Gastrocnemius medialis (tissue), 4 donors: ENCODE results near the gene RUNX1. TPM values are rescaled to one million over a fixed set of nuclear protein-coding genes. Genes with fewer than 3 reads are reported as not detected.

Experiments
- ATAC-seq, 2 donors: fragments of 150-250 bp; one replicate each; pipeline ENCODE4 v1.9.1; 2016
- DNase-seq, 2 donors: peaks; one replicate each; pipeline ENCODE4 v3.0.0-alpha.2; 2019
- H3K27ac ChIP-seq, 4 donors: fragments of 200-600 bp; sonication (generic); 1 replicate in 1 of 4; 2 replicates in 3 of 4; pipeline ENCODE4 v1.5.1; 2016 to 2018; ENCODE audit warnings: mild to moderate bottlenecking in 2 of 4, moderate library complexity in 1 of 4
- H3K27me3 ChIP-seq, 3 donors: fragments of 200-600 bp; sonication (generic) in 2 of 3; 1 replicate in 1 of 3; 2 replicates in 2 of 3; pipeline versions ENCODE4 v1.5.1 to v1.6.0; 2016 to 2019; ENCODE audit warnings: mild to moderate bottlenecking in 1 of 3, moderate library complexity in 1 of 3
- H3K36me3 ChIP-seq, 2 donors: fragments of 200-600 bp; sonication (generic) in 1 of 2; one replicate each; pipeline ENCODE4 v1.5.1; 2017 to 2018
- H3K4me1 ChIP-seq, 2 donors: fragments of 200-600 bp; sonication (generic) in 1 of 2; one replicate each; pipeline ENCODE4 v1.5.1; 2016 to 2017; ENCODE audit warnings: mild to moderate bottlenecking in 2 of 2
- H3K4me3 ChIP-seq, 4 donors: fragments of 200-600 bp; sonication (generic) in 3 of 4; 1 replicate in 1 of 4; 2 replicates in 3 of 4; pipeline ENCODE4 v1.5.1; 2016 to 2019; ENCODE audit warnings: mild to moderate bottlenecking in 2 of 4
- H3K9me3 ChIP-seq, 3 donors: fragments of 200-600 bp; sonication (generic) in 2 of 3; 1 replicate in 1 of 3; 2 replicates in 2 of 3; pipeline ENCODE4 v1.5.1; 2016 to 2019
- CTCF ChIP-seq, 5 experiments: fragments of 450-650 bp in 3 of 5; fragments of 200-600 bp in 2 of 5; sonication (generic) in 2 of 5; IDR thresholded peaks in 4 of 5; conservative IDR thresholded peaks in 1 of 5; 1 replicate in 4 of 5; 2 replicates in 1 of 5; pipeline ENCODE4 v1.5.1; 2016 to 2019; ENCODE audit warnings: antibody characterized with exemption in 5 of 5, mild to moderate bottlenecking in 3 of 5, moderate library complexity in 3 of 5
- POLR2A ChIP-seq, 2 donors: fragments of 450-650 bp; IDR thresholded peaks; one replicate each; pipeline ENCODE4 v1.6.1; 2017; ENCODE audit warnings: antibody characterized with exemption in 2 of 2, mild to moderate bottlenecking in 2 of 2, moderate library complexity in 2 of 2
- in situ Hi-C, 4 donors: fragments of 200-750 bp; cut with MboI; loops; one replicate each; pipeline versions ENCODE4 v1.15.0 to v1.8.0; 2017; ENCODE audit warnings: low sequenced_read_pairs in 4 of 4
- intact Hi-C: fragments of 100-400 bp; cut with DNase I; formaldehyde crosslinking; loops from one replicate; pipeline ENCODE4 v1.15.1; 2023; ENCODE audit warnings: low total_unique reads
- total RNA-seq, 4 donors: library from RNA; depleted of rRNA; stranded (reverse); fragments of >200 nt; gene quantifications; one replicate each; pipeline versions ENCODE4 v1.1.0 to v1.2.3, GENCODE V29; 2016

RUNX1 gene
- total RNA-seq, 4 donors from 2014 or later: 8.0 to 20.9 (median 10.6) TPM

- no peak overlapping the region for H3K4me3 ChIP-seq
- in situ Hi-C loops (loop anchor here (10.0 to 25.0 kb wide), 6 partner anchors 145 to 1205 kb away; no protein-coding TSS in a partner anchor), intact Hi-C loops (loop anchor here (10.0 kb wide), 1 partner anchor 875 kb away; no protein-coding TSS in a partner anchor)
- no peaks in the 10 kb centered on the region for H3K9me3 ChIP-seq
- peaks cover 13 to 36% of the 10 kb centered on the region in 2 donors for H3K4me1 ChIP-seq
- no peaks in the 10 kb centered on the region for H3K27me3 ChIP-seq
- ATAC-seq: no peak
- no peak for DNase-seq
- TF ChIP-seq POLR2A (IDR thresholded peaks at IDR 0.05) (no peak), CTCF (IDR thresholded peaks at IDR 0.05 in 4 of 5, conservative IDR thresholded peaks at IDR 0.05 in 1 of 5) (no peak)
- no peak overlapping the region for H3K27ac ChIP-seq
- H3K36me3 ChIP-seq: no peaks in the 10 kb centered on the region
These were observed 308.9 kb downstream of the RUNX1 start for GRCh38 chr21:34740198-34740597.
